GM20431 (cell line): Measurements from ENCODE around the gene HOXB8.

Source experiments
- in situ Hi-C: fragments of 300-500 bp; cut with MseI, MboI; formaldehyde crosslinking; loops from one replicate; pipeline ENCODE4 v1.15.0; 2020; ENCODE audit warnings: low sequenced_read_pairs; ENCODE audit not compliant: unreplicated experiment

The HOXB8 gene

DNA sequence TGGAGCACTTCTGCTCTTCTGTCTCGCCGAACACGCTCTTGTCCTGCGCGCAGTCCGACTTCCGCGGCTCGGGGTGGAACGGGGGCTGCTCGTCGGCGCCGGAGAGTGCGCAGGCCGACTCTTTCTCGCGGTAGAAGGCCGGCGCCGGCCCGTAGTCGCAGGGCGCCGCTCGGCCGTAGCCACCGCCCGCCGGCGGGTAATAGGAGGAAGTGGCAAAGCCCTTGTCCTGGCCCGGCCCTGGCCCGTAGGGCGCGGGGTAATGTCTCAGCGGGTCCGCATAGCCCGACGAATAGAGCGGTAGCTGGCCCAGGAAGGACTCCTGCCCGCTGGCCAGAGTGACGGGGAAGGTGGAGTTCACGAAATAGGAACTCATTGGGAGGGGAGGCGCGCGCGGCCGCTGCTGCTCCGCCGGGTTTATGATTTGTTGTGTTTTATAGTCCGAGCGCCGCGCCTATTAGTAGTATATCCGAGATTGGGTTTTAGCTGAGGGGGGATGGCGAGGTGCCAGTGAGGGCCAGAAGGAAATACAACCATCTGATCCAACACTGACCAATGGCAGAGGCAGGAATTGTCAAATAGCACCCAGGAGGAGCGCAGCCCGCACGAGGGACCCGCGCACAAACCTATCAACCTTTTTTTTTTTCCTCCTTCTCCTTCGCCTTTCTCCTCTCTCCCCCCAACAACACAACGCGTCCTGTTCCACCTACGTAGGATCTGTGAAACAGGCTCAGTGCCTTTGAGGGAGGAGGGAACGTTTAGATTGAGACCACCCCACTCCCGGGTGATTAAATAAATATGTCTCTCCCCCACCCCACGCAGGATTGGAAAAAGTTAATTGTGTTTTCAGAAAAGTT lies 17.1 kb downstream of the HOXB8 start:
- in situ Hi-C loops: no loop called here

DNA sequence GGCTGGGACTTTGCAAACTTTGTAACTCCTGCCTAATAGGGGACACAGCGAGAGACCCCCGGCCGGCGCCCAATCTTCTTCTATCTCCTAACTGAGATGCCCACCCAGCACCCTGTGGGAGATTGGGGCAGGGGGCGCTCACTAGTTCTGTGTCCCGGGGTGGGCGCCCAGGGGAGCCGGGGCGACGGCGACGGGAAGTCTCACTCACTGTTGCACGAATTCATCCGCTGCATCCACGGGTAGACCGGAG lies 17.6 kb downstream of the HOXB8 start:
- in situ Hi-C loops: no loop called here

DNA sequence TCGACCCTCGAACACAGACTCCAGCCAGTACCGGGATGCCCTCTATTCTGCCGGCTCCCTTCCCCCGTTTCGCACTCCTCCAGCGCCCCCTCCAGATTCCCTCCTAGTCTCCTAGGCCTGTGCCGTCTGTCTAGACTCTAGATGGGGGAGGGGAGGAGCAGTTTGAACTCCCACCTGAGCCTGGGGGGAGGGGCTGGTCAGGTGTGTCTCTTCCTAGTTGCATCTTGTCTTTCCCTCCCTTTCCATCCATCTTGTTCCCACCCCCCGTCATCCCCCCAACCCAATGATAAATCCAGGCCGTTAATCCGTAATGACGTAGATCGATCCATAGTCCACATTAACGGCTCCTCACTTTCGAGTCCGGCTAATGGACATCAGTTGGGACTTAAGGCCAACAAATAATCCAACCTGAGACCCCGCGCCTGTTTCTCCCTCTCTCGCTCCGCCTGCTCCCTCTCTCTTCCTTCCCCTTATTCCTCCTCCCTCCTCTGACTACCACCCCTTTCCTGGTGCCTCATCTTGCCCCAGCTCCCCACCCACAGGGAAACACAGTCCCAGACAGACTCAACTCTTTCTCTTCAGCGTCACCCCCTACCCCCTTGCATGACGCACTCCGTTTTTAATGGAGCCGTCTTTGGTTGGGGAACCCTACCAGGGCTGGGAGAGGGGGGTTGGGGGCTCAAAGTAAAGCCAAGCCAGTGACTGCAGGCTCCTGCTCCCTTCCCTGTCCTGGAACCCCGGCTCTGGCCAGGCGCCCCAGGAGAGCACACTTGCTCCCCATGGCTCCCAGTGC lies 18.2 kb downstream of the HOXB8 start:
- in situ Hi-C loops: no loop called here

DNA sequence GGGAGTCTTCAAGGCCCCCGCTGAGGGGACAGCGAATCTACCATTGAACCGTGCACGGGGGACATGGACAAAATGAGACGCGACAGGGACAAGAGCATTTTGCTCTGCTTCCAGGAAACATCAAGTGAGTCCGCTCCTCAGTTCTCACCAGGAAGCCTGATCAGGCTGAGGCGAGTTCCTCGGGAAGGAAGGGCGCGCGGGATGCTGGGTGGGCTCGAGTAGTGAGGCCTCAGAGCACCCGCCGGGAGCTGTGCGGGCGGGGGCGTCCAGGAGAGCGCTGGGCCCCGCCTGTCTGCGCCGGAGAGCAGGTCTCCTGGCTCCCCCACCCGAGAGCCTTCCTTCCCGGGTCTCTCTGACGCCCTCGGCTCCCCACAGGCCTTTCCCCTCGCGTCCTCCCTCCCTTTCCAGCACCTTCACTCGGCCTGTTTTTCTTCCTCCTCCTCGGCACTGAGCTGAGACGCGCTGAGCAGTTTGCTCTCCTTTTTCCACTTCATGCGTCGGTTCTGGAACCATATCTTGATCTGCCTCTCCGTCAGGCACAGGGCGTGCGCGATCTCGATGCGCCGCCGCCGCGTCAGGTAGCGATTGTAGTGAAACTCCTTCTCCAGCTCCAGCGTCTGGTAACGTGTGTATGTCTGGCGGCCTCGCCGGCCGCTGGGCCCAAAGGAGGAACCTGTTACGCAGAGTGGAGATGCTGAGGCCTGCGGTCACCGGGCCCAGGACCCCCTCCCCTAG lies 18.9 kb downstream of the HOXB8 start:
- in situ Hi-C loops: no loop called here

DNA sequence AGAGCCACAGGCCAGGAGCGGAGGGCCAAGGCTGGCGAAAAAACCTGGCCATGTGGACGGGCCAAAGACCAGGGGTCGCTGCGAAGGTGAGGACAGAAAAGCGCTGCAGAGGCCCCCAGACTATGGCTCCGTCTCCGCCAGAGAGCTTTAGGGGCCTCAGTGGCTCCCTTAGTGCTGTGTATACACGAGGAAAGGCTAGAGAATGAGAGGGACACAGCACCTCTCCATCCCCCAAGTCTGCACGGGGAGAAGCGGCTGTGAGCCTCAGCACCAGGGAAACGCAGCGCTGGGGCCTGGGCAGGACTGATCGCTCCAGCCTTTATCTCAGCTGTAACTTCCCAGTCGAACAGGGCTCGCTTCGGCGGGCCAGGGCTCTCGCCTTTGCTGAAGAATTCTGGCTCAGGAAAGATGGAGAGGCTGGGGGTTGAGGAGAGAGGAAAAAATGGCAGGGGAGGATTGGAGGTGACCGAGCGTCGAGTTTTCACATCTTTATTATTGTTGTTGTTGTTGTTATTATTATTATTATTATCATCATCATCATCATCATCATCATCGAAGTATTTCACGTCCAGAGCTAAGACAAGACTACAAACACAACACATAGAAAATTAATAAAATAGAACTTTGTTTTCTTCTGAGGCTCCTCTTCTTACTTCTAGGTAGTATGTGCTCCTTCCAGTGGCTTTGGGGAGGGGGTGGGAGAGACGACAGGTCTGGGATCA lies 19.7 kb downstream of the HOXB8 start:
- in situ Hi-C loops: no loop called here

DNA sequence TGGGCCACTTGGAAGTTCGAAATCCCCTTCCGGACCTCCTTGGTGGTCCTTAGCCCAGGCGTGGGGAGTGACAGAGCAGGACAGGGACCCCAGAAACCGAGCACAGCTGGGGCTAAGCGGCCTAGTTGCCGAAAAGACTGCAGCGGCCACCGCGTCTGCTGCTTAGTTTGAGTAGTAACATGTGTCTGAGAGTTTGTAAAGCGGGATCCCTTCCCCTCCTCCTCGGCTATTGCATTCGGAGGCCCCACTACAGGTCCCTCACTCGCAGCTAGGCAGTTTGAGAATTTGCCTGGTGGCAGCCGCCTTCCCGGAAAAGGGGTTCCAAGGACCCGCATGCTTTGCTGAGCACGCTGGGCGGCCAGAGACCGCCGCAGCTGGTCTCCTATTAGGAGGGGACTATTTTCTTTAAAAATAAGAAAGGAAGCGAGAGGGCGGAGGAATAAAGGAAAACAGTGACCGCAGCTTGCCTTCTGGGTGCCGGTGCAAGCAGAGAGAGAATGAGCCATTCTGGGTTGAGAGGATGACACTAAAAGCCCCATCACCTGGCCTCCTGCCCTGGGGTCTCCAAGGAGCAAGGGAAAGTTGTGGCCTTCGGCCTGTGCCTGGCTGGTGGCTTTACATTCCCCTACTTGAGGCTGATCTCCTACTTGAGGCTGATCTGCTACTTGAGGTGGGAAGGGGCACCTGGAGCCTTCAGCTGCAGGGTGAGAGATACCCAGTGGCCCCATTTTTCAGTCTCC lies 20.4 kb downstream of the HOXB8 start:
- in situ Hi-C loops: no loop called here

DNA sequence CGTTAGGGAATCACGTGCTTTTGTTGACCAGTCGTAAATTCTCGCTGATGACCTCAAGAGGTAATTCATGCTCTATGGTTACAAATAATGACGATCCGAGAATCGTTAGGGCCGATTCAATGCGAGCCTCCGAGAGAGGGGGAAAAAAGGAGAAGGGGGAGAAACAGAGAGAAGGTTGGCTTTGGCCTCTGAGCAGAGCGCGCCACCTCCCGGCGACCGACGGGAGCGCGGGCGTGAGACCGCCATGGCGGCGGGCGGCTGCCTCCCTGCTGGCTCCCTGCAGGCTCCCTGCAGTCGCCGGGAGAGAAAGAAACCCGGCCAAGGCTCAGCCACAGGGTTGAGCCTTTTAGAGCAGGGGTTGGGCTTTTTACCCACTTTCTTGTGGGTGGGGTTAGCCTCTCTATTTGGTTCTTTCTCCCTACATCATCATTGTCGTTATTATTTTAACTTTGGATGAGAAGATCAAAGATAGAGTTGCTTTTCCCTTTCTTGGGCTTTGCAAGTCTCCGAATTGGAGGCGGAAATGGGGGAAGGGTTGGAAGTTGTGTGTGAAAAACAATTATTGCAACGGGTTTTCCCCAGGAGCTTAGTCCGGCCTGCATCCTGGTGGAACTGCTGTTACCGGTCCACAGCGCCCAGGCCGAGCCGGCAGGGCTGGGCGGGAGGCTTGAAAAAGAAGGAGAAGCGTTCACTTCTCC lies 21.1 kb downstream of the HOXB8 start:
- in situ Hi-C loops: no loop called here

DNA sequence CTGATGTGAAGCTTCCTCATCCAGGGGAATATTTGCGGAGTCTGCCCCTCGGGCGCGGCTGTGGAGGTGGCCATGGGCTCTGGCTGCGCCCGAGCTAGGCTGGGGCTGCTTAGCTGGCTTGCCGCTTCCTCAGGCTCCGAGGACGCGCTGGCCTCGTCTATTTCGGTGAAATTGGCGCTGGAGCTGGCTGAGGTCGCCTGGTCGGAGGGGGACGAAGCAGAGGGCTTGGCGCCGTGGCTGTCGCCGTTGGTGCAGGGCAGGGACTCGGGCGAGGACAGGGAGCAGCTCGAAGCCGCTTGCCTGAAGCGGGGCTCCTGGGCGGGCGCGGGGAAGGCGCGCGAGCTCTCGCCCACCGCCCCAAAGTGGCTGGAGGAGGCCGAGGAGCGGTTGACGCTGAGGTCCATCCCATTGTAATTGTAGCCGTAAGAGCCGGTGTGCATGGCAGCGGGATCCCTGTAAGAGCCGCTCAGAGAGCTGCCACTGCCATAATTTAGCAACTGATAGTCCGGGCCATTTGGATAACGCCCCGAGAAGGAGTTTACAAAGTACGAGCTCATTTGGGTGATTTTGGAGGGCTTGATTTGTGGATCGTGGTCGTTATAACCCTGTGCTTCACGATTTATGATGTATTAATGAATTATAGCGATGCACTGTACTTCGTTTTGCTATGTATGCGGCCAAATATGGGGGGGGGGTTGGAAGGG lies 21.8 kb downstream of the HOXB8 start, which contains the start of gene HOXB5:
Gene HOXB5 (minus strand): TSS at position 654 of the 704 bp plus-strand sequence. CDS start 97 bp downstream, at position 557.
- in situ Hi-C loops: no loop called here

DNA sequence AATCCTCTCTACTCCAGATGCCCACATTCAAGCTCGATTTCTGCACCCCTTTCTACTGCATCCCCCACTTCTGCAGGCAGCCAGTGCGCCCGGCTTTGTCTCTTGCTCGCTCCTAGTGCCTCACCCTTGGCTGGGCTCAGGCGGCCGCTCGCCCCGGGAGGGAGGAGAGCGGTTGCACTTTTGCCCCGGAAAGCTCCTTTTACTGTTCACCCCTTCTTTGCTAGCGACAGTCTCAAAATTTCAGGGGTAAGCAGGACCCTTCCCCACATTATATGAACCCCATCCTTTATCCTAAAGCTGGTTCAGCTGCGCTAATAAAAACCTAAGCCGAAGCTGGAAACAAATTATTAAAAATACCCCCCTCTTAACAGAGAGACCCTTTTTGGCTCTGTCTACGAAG lies 22.5 kb downstream of the HOXB8 start:
- in situ Hi-C loops: no loop called here

DNA sequence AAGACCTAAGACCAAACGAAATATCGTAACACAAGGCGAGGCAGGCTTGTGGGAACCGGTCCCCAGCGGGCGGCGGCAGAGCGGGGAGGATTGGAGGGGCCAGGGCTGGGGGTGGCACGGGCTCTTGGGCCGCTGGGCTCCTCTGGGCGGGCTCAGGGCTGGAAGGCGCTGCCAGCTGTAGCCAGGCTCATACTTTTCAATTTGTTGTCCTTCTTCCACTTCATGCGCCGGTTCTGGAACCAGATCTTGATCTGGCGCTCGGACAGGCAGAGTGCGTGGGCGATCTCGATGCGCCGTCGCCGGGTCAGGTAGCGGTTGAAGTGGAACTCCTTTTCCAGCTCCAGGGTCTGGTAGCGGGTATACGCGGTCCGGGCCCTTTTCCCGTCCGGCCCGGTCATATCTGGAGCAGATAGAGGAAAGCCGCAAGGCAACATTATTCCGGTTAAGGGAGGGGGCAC lies 23.0 kb downstream of the HOXB8 start:
- in situ Hi-C loops: no loop called here

DNA sequence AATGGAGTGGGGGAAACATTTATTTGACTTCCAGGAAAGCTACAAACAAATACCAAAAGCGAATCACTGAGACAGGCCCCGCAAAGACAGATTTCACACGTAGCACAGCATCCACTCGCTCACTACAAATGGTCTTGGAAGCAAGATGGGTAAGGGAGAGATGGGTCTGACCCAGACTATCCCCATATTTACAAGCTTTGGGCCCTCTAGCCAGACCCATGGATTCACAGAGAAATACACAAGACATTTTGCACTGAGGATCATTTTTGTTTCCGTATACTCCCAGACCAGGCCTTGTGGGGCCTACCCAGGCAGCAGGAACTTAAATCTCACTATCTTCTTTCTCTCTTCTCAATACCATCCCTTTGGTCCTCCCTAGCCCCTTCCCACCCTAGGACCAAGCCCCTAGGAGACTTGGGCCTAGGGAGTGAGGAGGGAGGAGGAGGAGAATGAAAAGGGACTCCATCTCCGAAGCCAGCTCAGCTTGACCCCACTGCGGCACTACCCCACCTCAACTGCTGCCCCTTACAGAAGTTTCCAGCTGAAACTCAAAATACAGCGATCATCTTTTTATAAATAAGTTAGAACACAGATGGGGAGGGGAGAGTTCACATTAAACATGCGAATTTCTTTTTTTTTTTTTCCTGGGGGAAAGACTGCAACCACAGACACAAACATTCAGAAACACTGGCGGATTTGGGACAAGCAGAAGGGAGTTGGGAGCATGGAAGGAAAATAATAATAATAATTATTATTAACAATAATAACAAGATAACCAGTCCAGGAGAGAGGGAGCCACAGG lies 23.6 kb downstream of the HOXB8 start:
- in situ Hi-C loops: no loop called here

DNA sequence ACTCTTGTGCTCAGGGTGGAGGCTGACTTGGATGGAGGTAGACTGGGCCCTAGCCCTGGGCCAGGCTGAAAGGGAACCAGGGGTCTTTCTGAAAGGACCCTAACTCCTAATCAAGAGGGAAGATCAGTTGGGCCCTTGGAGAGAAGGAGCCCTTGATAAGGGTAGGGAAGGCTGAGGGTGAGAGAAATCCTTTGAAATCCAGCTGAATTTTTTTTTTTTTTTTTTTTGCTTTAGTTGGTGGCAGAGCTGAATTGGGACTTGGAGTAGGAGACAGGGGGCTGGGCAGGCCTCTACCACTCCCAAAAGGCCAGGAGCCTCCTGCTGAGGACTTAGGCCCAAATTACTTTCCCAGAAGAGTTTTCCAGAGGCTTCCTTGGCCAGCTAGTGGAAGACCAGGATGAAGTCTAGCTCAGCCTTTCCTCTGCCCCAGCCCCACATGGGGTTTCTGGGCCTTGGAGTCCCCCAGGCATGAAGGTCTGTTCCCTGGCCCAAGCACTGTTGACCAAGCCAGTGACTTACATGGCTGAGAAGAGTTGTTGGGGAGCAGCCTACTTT lies 24.4 kb downstream of the HOXB8 start:
- in situ Hi-C loops: no loop called here

DNA sequence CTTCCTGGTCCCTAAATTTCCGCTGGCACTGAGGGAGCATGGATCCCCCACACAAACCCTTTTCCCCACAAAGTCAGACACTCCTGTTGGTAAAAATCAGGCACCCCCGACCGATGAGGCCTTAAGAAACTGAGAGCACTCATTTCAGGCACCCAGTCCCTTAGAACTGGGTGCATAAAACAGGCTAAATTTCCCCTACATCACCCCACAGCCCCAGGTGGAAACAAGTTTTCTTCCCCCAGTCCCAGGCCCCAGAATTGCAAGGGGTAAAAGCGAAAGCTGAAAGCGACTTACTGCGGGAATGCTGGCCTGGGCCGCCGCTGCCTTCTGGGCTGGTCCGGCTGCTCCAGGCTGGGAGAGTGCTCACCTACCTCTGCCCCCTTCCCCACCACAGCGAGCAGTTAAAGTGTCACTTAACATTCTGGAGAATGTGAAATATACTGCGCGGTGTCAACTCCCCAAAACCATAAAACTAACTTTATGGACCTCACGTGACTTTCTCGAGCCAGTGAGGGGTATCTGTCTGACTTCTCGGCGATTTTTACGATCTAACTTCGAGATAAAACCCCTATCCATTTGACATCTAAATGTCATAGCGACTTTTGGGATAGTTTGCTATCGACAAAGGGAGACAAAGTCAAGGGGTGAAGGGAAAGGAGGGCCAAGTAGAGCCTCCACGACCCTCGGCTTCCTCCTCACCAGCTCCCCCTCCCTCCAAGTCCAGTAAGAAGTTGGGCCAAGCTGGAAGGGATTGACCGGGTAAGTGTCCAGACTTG lies 25.1 kb downstream of the HOXB8 start, which contains the start of gene HOXB3:
Gene HOXB3 (minus strand): TSS at position 411 of the 776 bp plus-strand sequence. CDS start 37,767 bp downstream, outside the sequence.
- in situ Hi-C loops: no loop called here

DNA sequence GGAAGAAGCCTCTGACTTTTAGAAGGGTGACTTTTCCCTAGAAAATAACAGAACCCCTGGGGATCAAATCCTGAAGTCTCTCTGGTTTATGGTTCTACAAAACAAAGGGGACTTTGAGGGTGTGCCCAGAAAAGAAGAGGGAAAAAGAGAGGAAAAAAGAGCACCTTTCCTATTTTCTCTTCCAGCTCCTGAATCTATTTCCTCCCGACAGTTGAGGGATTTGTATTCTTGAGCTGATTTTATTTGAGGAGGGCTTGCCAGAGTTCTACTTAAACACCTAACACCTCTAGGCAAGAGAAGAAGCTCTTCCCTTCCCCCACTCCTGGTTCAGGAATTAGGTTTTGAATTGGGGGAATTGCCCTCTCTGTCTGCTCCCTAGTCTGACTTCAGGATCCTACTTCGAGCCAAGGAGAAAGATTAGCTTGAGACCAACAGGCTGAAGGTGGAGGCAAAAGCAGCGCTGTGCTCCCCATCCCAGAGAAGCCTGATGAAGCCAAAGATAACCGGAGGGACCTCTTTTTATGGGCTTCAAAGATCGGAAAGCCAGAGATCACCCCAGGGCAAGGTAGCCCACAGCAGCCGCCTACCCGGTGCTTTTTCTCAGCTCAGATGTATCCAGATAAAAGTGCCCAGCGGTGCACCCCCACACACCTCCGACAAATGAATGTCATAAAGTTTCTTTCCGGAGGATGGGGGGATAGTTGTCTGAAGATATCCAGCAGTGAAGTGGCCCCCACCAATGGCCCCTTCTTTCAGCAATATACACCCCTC lies 25.8 kb downstream of the HOXB8 start:
- in situ Hi-C loops: no loop called here

DNA sequence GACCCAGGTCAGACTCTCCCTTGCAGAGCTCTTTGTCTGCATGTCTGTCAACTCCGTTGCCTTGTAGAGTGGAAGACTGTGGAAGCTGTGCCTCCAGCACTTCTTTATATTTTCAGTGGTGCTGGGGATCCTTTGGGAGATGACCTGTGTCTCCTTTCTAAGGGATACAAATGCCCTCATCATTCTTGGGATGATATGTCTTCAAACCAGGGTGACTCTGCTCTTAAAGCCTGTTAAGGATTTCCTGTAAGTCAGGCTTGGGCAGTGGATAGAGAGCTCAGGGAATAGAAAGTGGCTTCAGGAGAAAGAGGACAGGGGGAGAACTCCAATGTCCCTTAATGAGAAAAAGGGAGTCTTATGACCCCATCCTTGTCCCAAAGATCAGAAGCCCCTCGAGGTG lies 26.6 kb downstream of the HOXB8 start:
- in situ Hi-C loops: no loop called here

DNA sequence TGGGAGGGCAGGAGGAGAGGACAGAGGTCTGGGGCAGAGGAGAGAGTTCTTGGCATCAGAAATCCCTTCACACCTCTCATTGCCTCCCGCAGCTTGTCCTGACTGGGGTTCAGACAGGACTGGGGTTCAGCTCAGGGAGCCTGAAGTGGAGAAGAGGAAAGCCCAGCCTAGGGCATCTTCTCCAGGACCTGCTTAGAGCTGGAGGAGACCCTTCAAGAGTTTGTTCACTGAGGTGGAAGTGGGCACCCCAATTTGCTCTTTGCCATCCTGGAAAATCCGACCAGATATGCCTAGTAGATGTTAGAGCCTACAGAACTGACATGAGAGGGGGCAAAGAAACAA lies 27.0 kb downstream of the HOXB8 start:
- in situ Hi-C loops: no loop called here
